ENCODE measurements around the gene ATP11C. TPM values are rescaled to one million over a fixed set of nuclear protein-coding genes. Genes with fewer than 3 reads are reported as not detected.
"Not testable (repeated sequence)": the region's sequence is repeated elsewhere in the genome, so short reads cannot be mapped to it uniquely, and the experiment has no call there.

Gene ATP11C
- total RNA-seq, 1 donor from 2014 or later = 24.6 TPM

- DNase-seq (ENCODE audit: low read depth) = no peak
Measured at GRCh38 chrX:139864640-139865039, 68.2 kb downstream of the ATP11C start.

GRCh38 chrX:139862208-139862607 is 70.6 kb downstream of the ATP11C start:
- DNase-seq (ENCODE audit: low read depth) = no peak

- not testable (repeated sequence) for DNase-seq (ENCODE audit: low read depth)
Measured at GRCh38 chrX:139856826-139857225, 76.0 kb downstream of the ATP11C start.

GRCh38 chrX:139851730-139852129 is 81.1 kb downstream of the ATP11C start:
- DNase-seq (ENCODE audit: low read depth) = no peak

GRCh38 chrX:139850968-139851367 is 81.9 kb downstream of the ATP11C start:
- no peak for DNase-seq (ENCODE audit: low read depth)

- no peak for DNase-seq (ENCODE audit: low read depth)
Measured at GRCh38 chrX:139844884-139845283, 88.0 kb downstream of the ATP11C start.

GRCh38 chrX:139844163-139844562 is 88.7 kb downstream of the ATP11C start:
- DNase-seq (ENCODE audit: low read depth) = no peak

GRCh38 chrX:139842326-139843185 is 90.3 kb downstream of the ATP11C start:
- no peak for DNase-seq (ENCODE audit: low read depth)

- not testable (repeated sequence) for DNase-seq (ENCODE audit: low read depth)
Measured at GRCh38 chrX:139836335-139836734, 96.5 kb downstream of the ATP11C start.

- DNase-seq (ENCODE audit: low read depth) = no peak
Measured at GRCh38 chrX:139834879-139835278, 98.0 kb downstream of the ATP11C start.

- DNase-seq (ENCODE audit: low read depth) = no peak
Measured at GRCh38 chrX:139832718-139833309, 100.0 kb downstream of the ATP11C start.

GRCh38 chrX:139831675-139832456 is 101.0 kb downstream of the ATP11C start:
- DNase-seq (ENCODE audit: low read depth) = peak; percentile 64

- no peak for DNase-seq (ENCODE audit: low read depth)
Measured at GRCh38 chrX:139831017-139831416, 101.8 kb downstream of the ATP11C start.

- DNase-seq (ENCODE audit: low read depth) = no peak
Measured at GRCh38 chrX:139828830-139829229, 104.0 kb downstream of the ATP11C start.

- DNase-seq (ENCODE audit: low read depth) = no peak
Measured at GRCh38 chrX:139828033-139828432, 104.8 kb downstream of the ATP11C start.

- DNase-seq (ENCODE audit: low read depth) = peak; percentile 30
Measured at GRCh38 chrX:139826065-139827044, 106.5 kb downstream of the ATP11C start.

- no peak for DNase-seq (ENCODE audit: low read depth)
Measured at GRCh38 chrX:139825618-139826017, 107.2 kb downstream of the ATP11C start.

- DNase-seq (ENCODE audit: low read depth) = no peak
Measured at GRCh38 chrX:139823806-139824205, 109.0 kb downstream of the ATP11C start.

- no peak for DNase-seq (ENCODE audit: low read depth)
Measured at GRCh38 chrX:139820358-139820984, 112.4 kb downstream of the ATP11C start.

- DNase-seq (ENCODE audit: low read depth) = no peak
Measured at GRCh38 chrX:139816204-139816603, 116.6 kb downstream of the ATP11C start.

Data from myocyte (in vitro differentiated cells).